Natural killer cell (primary cell): Measurements from ENCODE around the gene TNRC6B. TPM values are rescaled to one million over a fixed set of nuclear protein-coding genes. Genes with fewer than 3 reads are reported as not detected.
"Not testable (repeated sequence)": the region's sequence is repeated elsewhere in the genome, so short reads cannot be mapped to it uniquely, and the experiment has no call there.

ENCODE experiments used
- ATAC-seq, 3 donors: fragments of 150-1000 bp in 2 of 3; fragments of 200-7000 bp in 1 of 3; cut with Tn5 transposase; 1 replicate in 1 of 3; 2 replicates in 2 of 3; pipeline ENCODE4 v1.10.0; 2021; ENCODE audit warnings: mild to moderate bottlenecking in 2 of 3, moderate library complexity in 2 of 3
- DNase-seq, 2 donors: peaks; one replicate each; pipeline versions ENCODE4 v3.0.0 to v3.0.0-alpha.2; 2013 to 2021; ENCODE audit warnings: mixed read lengths in 1 of 2
- H3K27ac ChIP-seq: one replicate; pipeline ENCODE4 v1.5.1; 2013; ENCODE audit warnings: mild to moderate bottlenecking, low read length
- H3K27me3 ChIP-seq: one replicate; pipeline ENCODE4 v1.6.1; 2013; ENCODE audit warnings: low read length; ENCODE audit not compliant: control insufficient read depth, insufficient read depth
- H3K36me3 ChIP-seq: one replicate; pipeline ENCODE4 v1.6.1; 2013; ENCODE audit warnings: low read length; ENCODE audit not compliant: control insufficient read depth, insufficient read depth
- H3K4me1 ChIP-seq: one replicate; pipeline ENCODE4 v1.6.1; 2013; ENCODE audit warnings: low read length; ENCODE audit not compliant: control insufficient read depth, insufficient read depth
- H3K4me3 ChIP-seq: one replicate; pipeline ENCODE4 v1.5.1; 2013; ENCODE audit warnings: low read length
- H3K9me3 ChIP-seq: one replicate; pipeline ENCODE4 v1.6.1; 2013; ENCODE audit warnings: low read length; ENCODE audit not compliant: control insufficient read depth, insufficient read depth
- H3K27ac Mint-ChIP-seq, 2 donors: one replicate each; pipeline ENCODE4 v1.8.0; 2022; ENCODE audit warnings: mild to moderate bottlenecking in 2 of 2, mixed read lengths in 2 of 2, moderate library complexity in 1 of 2
- H3K27me3 Mint-ChIP-seq, 2 donors: one replicate each; pipeline ENCODE4 v1.8.0; 2022; ENCODE audit warnings: low read depth in 2 of 2, mixed read lengths in 2 of 2
- H3K36me3 Mint-ChIP-seq: one replicate; pipeline ENCODE4 v1.8.0; 2022; ENCODE audit warnings: mixed read lengths
- H3K4me1 Mint-ChIP-seq, 2 donors: one replicate each; pipeline ENCODE4 v1.8.0; 2022; ENCODE audit warnings: mixed read lengths in 2 of 2
- H3K4me3 Mint-ChIP-seq: one replicate; pipeline ENCODE4 v1.8.0; 2022; ENCODE audit warnings: mild to moderate bottlenecking, moderate library complexity, mixed read lengths
- H3K9me3 Mint-ChIP-seq, 2 donors: one replicate each; pipeline ENCODE4 v1.8.0; 2022; ENCODE audit warnings: mixed read lengths in 2 of 2
- CTCF ChIP-seq: fragments of 200-600 bp; IDR thresholded peaks from one replicate; pipeline ENCODE4 v1.8.0; 2022; ENCODE audit warnings: antibody characterized with exemption
- WGBS: methylation state at CpG from one replicate; pipeline ENCODE4 v1.1.7; 2013; ENCODE audit warnings: missing lambda C conversion rate; ENCODE audit not compliant: insufficient coverage; 5-methylcytosine and 5-hydroxymethylcytosine counted together
- intact Hi-C: fragments of 100-400 bp; cut with micrococcal nuclease; formaldehyde crosslinking; loops from one replicate; pipeline ENCODE4 v1.14.2; 2022
- total RNA-seq, 4 donors: library from RNA; stranded (reverse); fragments of 120-200 nt in 1 of 4; gene quantifications; one replicate each; pipeline versions ENCODE4 v1.2.3 to v1.2.4, GENCODE V29; 2013 to 2022

The TNRC6B gene
- total RNA-seq, 3 donors from 2014 or later (not counting 1 experiment from before 2014, with no cell fraction given) = 112 to 141 (median 138) TPM

DNA sequence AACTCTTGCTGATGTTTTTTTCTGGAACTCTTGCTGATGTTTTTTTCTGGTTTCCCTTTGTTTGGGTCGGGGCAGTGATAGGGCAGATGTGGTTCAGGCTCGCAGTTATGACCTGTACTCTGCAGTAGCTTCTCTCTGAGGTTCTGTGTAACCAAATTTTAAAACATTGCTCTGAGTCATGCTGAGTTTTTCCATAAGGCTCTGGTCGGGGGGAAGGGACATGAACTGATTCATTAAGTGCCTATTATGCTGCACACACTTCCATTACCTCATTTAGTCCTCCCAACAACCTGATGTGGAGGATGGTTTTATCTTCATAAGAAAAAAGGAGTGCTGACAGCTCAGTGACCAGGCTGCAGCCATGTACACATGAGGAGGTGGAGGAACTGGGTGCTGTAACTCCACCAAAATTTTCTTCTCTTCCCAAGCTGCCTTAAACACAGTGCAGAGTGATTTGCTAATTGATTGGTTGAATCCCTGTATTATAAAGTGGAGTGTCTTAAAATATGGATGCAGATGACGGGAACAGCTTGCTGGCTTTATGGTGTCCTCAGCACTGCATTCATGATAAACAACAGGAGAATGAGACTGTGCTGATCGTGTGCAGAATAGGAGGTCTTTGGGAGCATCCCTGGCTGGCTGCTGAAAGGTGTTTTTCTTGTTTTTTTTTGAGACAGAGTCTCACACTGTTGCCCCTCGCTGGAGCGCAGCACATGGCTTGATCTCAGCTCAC lies 19.1 kb downstream of the TNRC6B start:
- peak overlapping the region in 1 of 2 donors; percentile 57 for H3K27ac Mint-ChIP-seq
- Histone ChIP-seq H3K4me3 (no peak overlapping the region), H3K36me3 (peaks cover 2% of the 10 kb centered on the region), H3K27ac (no peak overlapping the region), H3K27me3 (no peaks in the 10 kb centered on the region), H3K9me3 (no peaks in the 10 kb centered on the region), H3K4me1 (peaks cover 12% of the 10 kb centered on the region)
- H3K4me3 Mint-ChIP-seq = no peak overlapping the region
- ATAC-seq = no peak
- no peaks in the 10 kb centered on the region for H3K9me3 Mint-ChIP-seq
- H3K4me1 Mint-ChIP-seq = peaks cover 71 to 72% of the 10 kb centered on the region in 2 donors
- DNase-seq = no peak
- TF ChIP-seq CTCF = no peak
- H3K36me3 Mint-ChIP-seq = no peaks in the 10 kb centered on the region
- intact Hi-C loops = no loop called here
- no peaks in the 10 kb centered on the region for H3K27me3 Mint-ChIP-seq
- 72% methylated on average over 6 of the region's 7 CpGs for WGBS

- H3K27me3 Mint-ChIP-seq, H3K9me3 Mint-ChIP-seq, H3K27me3 ChIP-seq, H3K36me3 Mint-ChIP-seq, H3K4me3 ChIP-seq, intact Hi-C loops, DNase-seq, H3K4me3 Mint-ChIP-seq, H3K27ac ChIP-seq, H3K9me3 ChIP-seq, ATAC-seq, H3K36me3 ChIP-seq: not testable (repeated sequence)
- WGBS = 90% methylated on average over 9 of the region's 9 CpGs
- Mint-ChIP-seq H3K27ac (peak overlapping the region in 1 of 2 donors; percentile 18), H3K4me1 (peaks cover 66% of the 10 kb centered on the region in 2 donors)
- peaks cover 12% of the 10 kb centered on the region for H3K4me1 ChIP-seq
Measured at GRCh38 chr22:40197421-40197820, 19.7 kb downstream of the TNRC6B start.

GRCh38 chr22:40198733-40199132 lies 21.0 kb downstream of the TNRC6B start:
- Mint-ChIP-seq H3K27ac (peak overlapping the region; percentile 29 to 70), H3K4me3 (no peak overlapping the region), H3K27me3 (no peaks in the 10 kb centered on the region), H3K9me3 (no peaks in the 10 kb centered on the region), H3K4me1 (peaks cover 66 to 68% of the 10 kb centered on the region in 2 donors), H3K36me3 (no peaks in the 10 kb centered on the region)
- H3K4me3 ChIP-seq = no peak overlapping the region
- no peak overlapping the region for H3K27ac ChIP-seq
- 96% methylated on average over 3 of the region's 3 CpGs for WGBS
- no peak for TF ChIP-seq CTCF
- no peak for DNase-seq
- peaks cover 22% of the 10 kb centered on the region for H3K4me1 ChIP-seq
- peaks cover 2% of the 10 kb centered on the region for H3K36me3 ChIP-seq
- no peak for ATAC-seq
- no peaks in the 10 kb centered on the region for H3K9me3 ChIP-seq
- no peaks in the 10 kb centered on the region for H3K27me3 ChIP-seq
- intact Hi-C loops = no loop called here

GRCh38 chr22:40199223-40199622 lies 21.5 kb downstream of the TNRC6B start:
- DNase-seq = no peak
- intact Hi-C loops = no loop called here
- H3K27me3 ChIP-seq = no peaks in the 10 kb centered on the region
- WGBS = 93% methylated on average over 1 of the region's 2 CpGs
- no peaks in the 10 kb centered on the region for H3K36me3 Mint-ChIP-seq
- no peaks in the 10 kb centered on the region for H3K27me3 Mint-ChIP-seq
- H3K27ac Mint-ChIP-seq = peak overlapping the region; percentile 29 to 70
- H3K4me1 Mint-ChIP-seq = peaks cover 66 to 68% of the 10 kb centered on the region in 2 donors
- H3K27ac ChIP-seq = no peak overlapping the region
- no peak overlapping the region for H3K4me3 ChIP-seq
- no peaks in the 10 kb centered on the region for H3K9me3 Mint-ChIP-seq
- ATAC-seq = no peak
- H3K36me3 ChIP-seq = peaks cover 2% of the 10 kb centered on the region
- H3K4me3 Mint-ChIP-seq = no peak overlapping the region
- no peak for TF ChIP-seq CTCF
- H3K4me1 ChIP-seq = peaks cover 25% of the 10 kb centered on the region
- H3K9me3 ChIP-seq = no peaks in the 10 kb centered on the region
